ENCODE data around the gene RANGAP1. TPM values are rescaled to one million over a fixed set of nuclear protein-coding genes. Genes with fewer than 3 reads are reported as not detected.

Gene RANGAP1
- polyA plus RNA-seq, 2 of the 4 experiments (the other 2 are of a cell fraction), result 44.9 to 75.1 TPM

GRCh38 chr22:41204066-41204465 lies 81.9 kb downstream of the RANGAP1 start (continued):
- no peak for TF ChIP-seq RFX5 (IDR thresholded peaks at IDR 0.05)

- CTCF ChIA-PET, result no interaction called here
- Histone ChIP-seq H3K9me3 (no peaks in the 10 kb centered on the region), H3K27ac (no peak overlapping the region), H3K4me2 (no peak overlapping the region), H3K4me1 (no peaks in the 10 kb centered on the region), H3K4me3 (no peak overlapping the region)
- no peak for ATAC-seq
- FAIRE-seq, result no peak
- DNase-seq (ENCODE audit: low read depth in 1 of 2, low spot score in 1 of 2), result no peak
- TF ChIP-seq GATA3 (IDR thresholded peaks at IDR 0.05; ENCODE audit: borderline replicate concordance) (no peak), RNF2 (IDR thresholded peaks at IDR 0.05; ENCODE audit: borderline replicate concordance, low read depth) (no peak)
- POLR2A ChIA-PET, result no interaction called here
- 78% methylated on average over 2 of the region's 2 CpGs for WGBS (ENCODE audit: missing lambda C conversion rate)
Observed at GRCh38 chr22:41203118-41203517, 82.9 kb downstream of the RANGAP1 start.

- POLR2A ChIA-PET, result no interaction called here
- no peak for TF ChIP-seq JUN (IDR thresholded peaks at IDR 0.05)
- no peak for TF ChIP-seq HEYL (CRISPR knock-in tag; IDR thresholded peaks at IDR 0.05)
- no peak for TF ChIP-seq RNF2 (IDR thresholded peaks at IDR 0.05; ENCODE audit: borderline replicate concordance, low read depth)
- no peak for TF ChIP-seq FOSB (CRISPR knock-in tag; IDR thresholded peaks at IDR 0.05)
- TF ChIP-seq, protein P1, sequence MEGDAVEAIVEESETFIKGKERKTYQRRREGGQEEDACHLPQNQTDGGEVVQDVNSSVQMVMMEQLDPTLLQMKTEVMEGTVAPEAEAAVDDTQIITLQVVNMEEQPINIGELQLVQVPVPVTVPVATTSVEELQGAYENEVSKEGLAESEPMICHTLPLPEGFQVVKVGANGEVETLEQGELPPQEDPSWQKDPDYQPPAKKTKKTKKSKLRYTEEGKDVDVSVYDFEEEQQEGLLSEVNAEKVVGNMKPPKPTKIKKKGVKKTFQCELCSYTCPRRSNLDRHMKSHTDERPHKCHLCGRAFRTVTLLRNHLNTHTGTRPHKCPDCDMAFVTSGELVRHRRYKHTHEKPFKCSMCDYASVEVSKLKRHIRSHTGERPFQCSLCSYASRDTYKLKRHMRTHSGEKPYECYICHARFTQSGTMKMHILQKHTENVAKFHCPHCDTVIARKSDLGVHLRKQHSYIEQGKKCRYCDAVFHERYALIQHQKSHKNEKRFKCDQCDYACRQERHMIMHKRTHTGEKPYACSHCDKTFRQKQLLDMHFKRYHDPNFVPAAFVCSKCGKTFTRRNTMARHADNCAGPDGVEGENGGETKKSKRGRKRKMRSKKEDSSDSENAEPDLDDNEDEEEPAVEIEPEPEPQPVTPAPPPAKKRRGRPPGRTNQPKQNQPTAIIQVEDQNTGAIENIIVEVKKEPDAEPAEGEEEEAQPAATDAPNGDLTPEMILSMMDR (IDR thresholded peaks at IDR 0.05), result no peak
- no peak for TF ChIP-seq MYC (IDR thresholded peaks at IDR 0.05; ENCODE audit: borderline replicate concordance, low read length)
- CTCF ChIA-PET, result no interaction called here
- DNase-seq (ENCODE audit: low read depth in 1 of 2, low spot score in 1 of 2) (no peak), FAIRE-seq (no peak), ATAC-seq (no peak)
- Histone ChIP-seq H3K9me3 (no peaks in the 10 kb centered on the region), H3K27ac (no peak overlapping the region), H3K4me2 (no peak overlapping the region), H3K4me1 (no peaks in the 10 kb centered on the region), H3K4me3 (no peak overlapping the region)
- 62% methylated on average over 10 of the region's 10 CpGs for WGBS (ENCODE audit: missing lambda C conversion rate)
Observed at GRCh38 chr22:41201141-41201540, 84.8 kb downstream of the RANGAP1 start.

DNA sequence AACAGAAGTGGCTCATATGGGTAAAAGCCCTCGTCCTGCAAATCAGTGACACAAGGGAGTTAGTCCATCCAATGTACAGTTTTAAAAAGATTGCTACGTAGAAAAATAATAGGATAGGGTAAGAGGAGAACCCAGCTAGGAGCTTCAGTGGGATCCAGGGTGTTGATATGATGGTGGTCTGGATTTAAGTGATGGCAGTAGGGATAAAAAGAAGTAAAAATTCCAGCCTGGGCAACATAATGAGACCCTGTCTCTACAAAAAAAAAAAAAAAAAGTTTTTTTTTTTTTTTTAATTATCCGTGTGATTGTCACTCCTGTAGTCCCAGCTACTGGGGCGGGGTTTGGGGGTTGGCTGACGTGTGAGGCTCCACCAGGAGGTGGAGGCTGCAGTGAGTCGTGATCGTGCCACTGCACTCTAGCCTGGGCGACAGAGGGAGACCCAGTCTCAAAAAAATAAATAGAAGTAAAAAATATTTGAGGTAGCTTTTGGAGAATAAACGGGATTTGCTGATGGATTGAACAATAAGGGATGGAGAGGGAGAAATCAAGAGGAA lies 87.9 kb downstream of the RANGAP1 start:
- peak; percentile 58 to 75; a peak in 3 of 6 replicates for ATAC-seq
- Histone ChIP-seq H3K9me3 (no peaks in the 10 kb centered on the region), H3K4me3 (peak overlapping the region; percentile 78), H3K4me2 (peak overlapping the region; percentile 87), H3K27ac (peak overlapping the region in 1 of 2 experiments; percentile 88; a peak in 3 of 6 replicates), H3K4me1 (no peaks in the 10 kb centered on the region)
- ChIA-PET CTCF (interaction anchor here (0.6 to 1.3 kb wide), 6 partner anchors 17 to 275 kb away, joined by 3 read pairs; no protein-coding TSS in a partner anchor), POLR2A (interaction anchor here (0.6 kb wide), 4 partner anchors 10 to 297 kb away, joined by 3 to 6 read pairs (median 6); no protein-coding TSS in a partner anchor)
- 3% methylated on average over 9 of the region's 9 CpGs for WGBS (ENCODE audit: missing lambda C conversion rate)
- TF ChIP-seq HOXA7 (CRISPR knock-in tag; IDR thresholded peaks at IDR 0.05), result no peak
- no peak for TF ChIP-seq KDM1A (IDR thresholded peaks at IDR 0.05; ENCODE audit: low read depth)
- TF ChIP-seq, protein P2, sequence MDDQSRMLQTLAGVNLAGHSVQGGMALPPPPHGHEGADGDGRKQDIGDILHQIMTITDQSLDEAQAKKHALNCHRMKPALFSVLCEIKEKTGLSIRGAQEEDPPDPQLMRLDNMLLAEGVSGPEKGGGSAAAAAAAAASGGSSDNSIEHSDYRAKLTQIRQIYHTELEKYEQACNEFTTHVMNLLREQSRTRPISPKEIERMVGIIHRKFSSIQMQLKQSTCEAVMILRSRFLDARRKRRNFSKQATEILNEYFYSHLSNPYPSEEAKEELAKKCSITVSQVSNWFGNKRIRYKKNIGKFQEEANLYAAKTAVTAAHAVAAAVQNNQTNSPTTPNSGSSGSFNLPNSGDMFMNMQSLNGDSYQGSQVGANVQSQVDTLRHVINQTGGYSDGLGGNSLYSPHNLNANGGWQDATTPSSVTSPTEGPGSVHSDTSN (IDR thresholded peaks at IDR 0.05), result no peak
- TF ChIP-seq SREBF2 (IDR thresholded peaks at IDR 0.05), result no peak
- TF ChIP-seq CHD4 (IDR thresholded peaks at IDR 0.05; ENCODE audit: borderline replicate concordance), result no peak
- TF ChIP-seq ZSCAN20 (CRISPR knock-in tag; IDR thresholded peaks at IDR 0.05), result no peak
- TF ChIP-seq RNF2 (IDR thresholded peaks at IDR 0.05; ENCODE audit: borderline replicate concordance, low read depth), result no peak
- TF ChIP-seq RARB (CRISPR knock-in tag; IDR thresholded peaks at IDR 0.05), result no peak
- no peak for TF ChIP-seq HEYL (CRISPR knock-in tag; IDR thresholded peaks at IDR 0.05)
- no peak for TF ChIP-seq CHD2 (IDR thresholded peaks at IDR 0.05; ENCODE audit: low read length, partially characterized antibody)
- no peak for TF ChIP-seq BCL3 (IDR thresholded peaks at IDR 0.05)
- no peak for TF ChIP-seq TP53 (CRISPR knock-in tag; IDR thresholded peaks at IDR 0.05)
- TF ChIP-seq ZC3H11A (IDR thresholded peaks at IDR 0.05), result no peak
- TF ChIP-seq JUNB (IDR thresholded peaks at IDR 0.05), result no peak
- no peak for TF ChIP-seq USF2 (IDR thresholded peaks at IDR 0.05)
- no peak for TF ChIP-seq RFX5 (IDR thresholded peaks at IDR 0.05)
- TF ChIP-seq JUN (IDR thresholded peaks at IDR 0.05), result no peak
- no peak for FAIRE-seq
- DNase-seq (ENCODE audit: low read depth in 1 of 2, low spot score in 1 of 2), result no peak
